Activated gamma-delta T cell (primary cell): ENCODE measurements around the gene WDR37.
"Not testable (repeated sequence)": the region's sequence is repeated elsewhere in the genome, so short reads cannot be mapped to it uniquely, and the experiment has no call there.

Experiments used
- DNase-seq: peaks from one replicate; lab custom pipeline; 2025; lab: John Stamatoyannopoulos, UW

Gene WDR37

GRCh38 chr10:1041514-1041913, 14.7 kb upstream of the WDR37 start:
- no peak for DNase-seq

- DNase-seq, result no peak
Measured at GRCh38 chr10:1043532-1043995, 12.6 kb upstream of the WDR37 start.

GRCh38 chr10:1044146-1044545, 12.0 kb upstream of the WDR37 start:
- DNase-seq, result no peak

GRCh38 chr10:1044964-1045363, 11.2 kb upstream of the WDR37 start:
- no peak for DNase-seq

GRCh38 chr10:1045415-1045814, 10.8 kb upstream of the WDR37 start:
- no peak for DNase-seq

GRCh38 chr10:1047937-1048336, 8.2 kb upstream of the WDR37 start:
- no peak for DNase-seq

DNA sequence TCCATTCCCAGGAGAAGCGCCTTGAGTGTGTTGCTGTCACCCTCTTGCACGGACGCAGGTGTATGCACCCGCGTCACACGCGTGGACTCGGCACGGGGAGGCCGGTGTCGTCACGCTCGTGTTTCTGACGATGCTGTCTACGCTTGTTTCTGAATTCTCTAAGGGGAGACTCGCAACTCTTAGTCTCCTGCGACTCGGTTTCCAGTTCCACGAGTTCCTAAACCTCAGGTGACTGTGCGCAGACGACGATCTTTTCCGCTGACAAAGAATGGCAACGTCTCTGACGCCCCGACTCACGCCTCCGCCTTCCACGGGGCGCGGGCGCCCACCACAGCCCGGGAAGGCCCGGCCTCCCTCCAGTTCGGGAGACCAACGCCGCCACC, 7.8 kb upstream of the WDR37 start:
- peak; percentile 56 for DNase-seq

DNA sequence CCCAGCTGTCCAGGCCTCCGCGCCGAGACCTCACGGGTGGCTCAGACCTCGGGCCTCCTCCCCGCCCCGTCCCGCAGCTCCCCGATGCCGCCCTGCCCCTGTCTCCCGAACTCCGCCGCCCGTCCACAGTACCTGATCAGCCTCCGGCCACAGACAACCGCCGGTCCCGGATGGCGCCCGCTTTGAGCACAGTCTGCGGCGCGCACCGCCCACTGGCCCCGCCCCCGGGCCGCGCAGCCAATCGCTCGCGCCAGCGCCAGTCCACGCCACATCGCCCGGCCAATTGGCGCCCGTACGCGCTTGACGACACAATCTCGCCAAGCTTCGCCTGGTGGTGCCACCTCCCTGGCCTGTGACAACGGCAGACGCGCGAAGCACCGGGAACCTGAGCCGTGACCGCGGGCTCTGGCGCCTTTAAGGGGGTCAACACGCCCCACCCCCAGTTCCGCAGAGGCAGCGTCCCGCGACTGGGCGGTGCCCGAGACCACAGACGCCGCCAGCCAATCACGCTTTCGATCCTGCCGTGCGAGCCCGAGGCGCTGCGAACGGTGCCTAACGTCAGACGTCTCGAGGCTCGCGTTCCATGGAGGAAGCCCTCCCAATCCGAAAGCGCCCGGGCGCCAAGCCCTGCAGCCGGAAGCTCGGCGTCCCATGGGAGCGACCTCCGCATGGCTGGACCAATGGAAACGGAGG, 7.3 kb upstream of the WDR37 start, which contains the start of gene IDI1:
Gene IDI1 (minus strand): TSS at position 388 of the 693 bp plus-strand sequence. CDS start 116 bp downstream, at position 272.
- DNase-seq, result peak; percentile 99

- no peak for DNase-seq
Measured at GRCh38 chr10:1049425-1049958, 6.7 kb upstream of the WDR37 start.

GRCh38 chr10:1050145-1050544, 6.0 kb upstream of the WDR37 start:
- DNase-seq, result no peak

DNA sequence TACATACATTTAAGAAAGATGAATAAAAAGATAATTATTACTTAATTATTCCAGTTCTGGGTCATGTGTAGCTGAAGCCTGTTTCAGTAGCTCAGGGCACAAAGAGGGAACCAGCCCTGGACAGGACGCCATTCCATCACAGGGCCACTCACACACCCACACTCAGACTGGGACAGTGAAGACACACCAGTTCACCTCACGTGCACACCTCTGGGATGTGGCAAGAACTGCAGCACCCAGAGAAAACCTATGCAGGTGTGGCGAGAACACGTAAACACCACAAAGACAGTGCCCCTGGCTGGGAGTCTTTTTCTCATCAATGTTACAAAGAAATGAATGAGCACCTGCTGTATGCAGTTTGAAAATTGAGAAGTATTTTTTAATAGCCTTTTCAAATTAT, 5.6 kb upstream of the WDR37 start:
- no peak for DNase-seq

GRCh38 chr10:1054684-1055083, 1.5 kb upstream of the WDR37 start:
- DNase-seq, result no peak

GRCh38 chr10:1057106-1057657, 997 bp downstream of the WDR37 start:
- DNase-seq, result no peak

DNA sequence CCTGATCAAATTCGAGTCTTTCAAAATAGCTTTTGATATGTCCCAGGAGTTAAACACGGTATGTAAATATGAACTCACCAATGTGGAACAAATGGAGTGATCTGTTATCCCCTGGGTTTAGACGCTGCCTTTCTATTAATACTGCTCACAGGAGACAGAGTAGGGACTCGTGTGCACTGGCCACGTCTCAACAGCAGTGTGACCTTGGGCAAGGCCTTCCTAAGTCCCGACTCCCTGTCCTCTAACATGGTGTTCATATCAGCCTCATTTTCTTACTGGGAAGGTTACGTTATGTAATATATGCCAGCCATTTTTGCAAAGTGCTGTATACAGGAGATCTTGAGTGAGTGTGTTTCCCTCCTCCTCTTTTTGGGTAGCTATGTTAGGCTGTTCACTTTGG, 1.8 kb downstream of the WDR37 start:
- DNase-seq, result no peak

DNA sequence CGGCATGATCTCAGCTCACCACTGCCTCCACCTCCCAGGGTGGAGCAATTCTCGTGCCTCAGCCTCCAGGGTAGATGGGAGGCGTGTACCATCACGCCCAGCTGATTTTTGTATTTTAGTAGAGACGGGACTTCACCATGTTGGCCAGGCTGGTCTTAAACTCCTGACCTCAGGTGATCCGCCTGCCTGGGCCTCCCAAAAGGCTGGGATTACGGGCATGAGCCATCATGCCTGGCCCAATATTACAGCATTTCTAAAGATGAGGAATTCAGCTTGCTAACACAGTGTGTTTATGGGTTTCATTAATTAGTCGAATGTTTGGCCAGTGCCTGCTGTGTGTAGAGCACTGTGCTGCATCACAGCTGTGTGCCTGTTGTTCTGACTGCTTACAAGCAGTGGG, 3.7 kb downstream of the WDR37 start:
- no peak for DNase-seq

DNA sequence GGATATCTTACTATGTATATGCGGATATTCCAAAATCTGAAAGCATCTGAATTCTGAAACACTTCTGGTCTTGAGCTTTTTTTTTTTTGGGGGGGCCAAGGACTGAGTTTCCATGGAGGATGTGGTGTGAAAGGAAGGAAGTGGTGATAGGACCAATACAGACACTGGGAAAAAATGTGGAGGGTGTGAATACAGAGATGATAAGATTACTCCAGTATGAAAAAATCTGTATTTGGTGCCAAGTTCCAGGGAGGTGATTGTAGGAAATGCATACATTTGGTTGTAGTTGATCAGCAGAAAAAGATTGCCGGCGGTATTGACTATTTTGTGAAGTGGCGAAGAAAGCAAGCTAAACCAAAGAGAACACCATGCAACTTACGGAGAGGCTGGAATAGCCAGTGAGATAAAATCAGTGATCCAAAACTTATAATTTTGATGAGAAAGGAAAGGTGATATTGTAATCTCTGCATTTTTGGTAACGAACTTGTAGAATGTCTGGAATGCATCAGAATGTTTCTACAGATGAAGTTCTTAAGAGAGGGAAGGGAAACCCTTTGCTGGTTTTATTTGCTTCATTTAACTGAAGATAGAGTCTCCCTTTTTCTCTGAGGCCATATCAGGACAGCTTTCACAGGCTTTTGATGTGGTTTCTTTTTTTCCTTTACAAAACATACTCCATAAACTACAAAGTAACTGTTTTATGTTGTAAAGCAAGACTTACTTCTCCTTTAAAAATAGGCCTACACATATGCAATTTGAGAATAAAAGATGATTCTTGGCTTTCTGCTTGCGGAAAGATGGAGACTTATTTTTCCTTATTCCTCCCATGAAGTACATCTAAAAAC, 6.0 kb downstream of the WDR37 start:
- DNase-seq, result no peak

DNA sequence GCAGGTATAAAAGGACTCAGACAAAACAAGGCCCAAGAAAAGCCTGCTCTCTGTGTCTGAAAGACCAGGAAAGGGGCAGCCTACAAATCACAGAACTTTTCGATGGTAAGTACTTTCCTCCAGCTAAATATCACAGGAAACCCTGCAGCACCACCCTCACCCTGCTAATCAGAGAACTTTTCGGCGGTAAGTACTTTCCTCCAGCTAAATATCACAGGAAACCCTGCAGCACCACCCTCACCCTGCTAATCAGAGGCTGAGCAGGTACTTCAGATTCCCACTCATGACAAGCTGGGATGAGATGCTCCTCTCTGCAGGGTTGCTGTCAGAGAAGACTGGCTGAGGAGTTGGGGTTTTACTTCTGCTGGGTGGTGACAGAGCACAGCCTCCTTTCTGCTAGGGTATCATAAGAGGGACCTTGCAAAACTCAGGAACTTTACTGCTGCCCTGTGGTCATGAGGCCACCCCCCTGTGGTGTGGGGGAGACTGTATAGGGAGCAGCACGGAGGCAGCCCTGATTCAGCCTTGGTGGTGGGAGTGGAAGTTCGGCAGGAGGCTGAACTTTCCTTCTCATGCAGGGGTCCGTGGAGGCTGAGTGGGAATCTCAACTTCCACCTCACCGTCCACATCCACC, 7.2 kb downstream of the WDR37 start:
- DNase-seq, result no peak

- no peak for DNase-seq
Measured at GRCh38 chr10:1064964-1065247, 8.7 kb downstream of the WDR37 start.

DNA sequence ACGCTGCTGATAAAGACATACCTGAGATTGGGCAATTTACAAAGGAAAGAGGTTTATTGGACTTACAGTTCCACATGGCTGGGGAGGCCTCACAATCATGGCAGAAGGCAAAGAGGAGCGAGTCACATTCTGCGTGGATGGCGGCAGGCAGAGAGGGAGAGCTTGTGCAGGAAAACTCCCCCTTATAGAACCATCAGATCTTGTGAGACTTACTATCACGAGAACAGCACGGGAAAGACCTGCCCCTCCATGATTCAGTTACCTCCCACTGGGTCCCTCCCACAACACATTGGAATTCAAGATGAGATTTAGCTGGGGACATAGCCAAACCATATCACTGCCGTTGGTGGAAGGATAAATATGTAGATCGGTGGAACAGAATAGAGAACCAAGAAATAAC, 10.5 kb downstream of the WDR37 start:
- DNase-seq, result not testable (repeated sequence)

- no peak for DNase-seq
Measured at GRCh38 chr10:1068380-1069361, 12.5 kb downstream of the WDR37 start.

DNA sequence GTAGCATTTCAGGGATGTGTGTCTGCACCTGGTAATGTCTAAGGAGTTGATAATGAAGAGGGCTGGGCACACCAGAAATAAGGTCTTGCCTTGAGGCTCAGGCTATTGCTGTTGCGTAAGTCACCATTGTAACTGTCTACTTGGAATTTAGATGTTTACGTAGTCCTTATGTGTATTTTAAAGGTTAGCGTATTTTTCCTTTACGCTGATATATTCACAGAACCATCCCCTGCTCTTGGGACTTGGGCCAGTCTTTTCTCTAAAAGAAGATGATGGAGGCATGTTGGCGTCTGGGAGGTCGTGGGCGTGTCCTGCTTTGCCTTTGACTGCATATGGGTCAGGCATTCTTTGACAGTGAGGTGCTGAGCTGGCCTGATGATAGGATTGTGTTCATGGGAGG, 14.7 kb downstream of the WDR37 start:
- DNase-seq, result no peak
